HepG2 (cell line): ENCODE results near the gene KIAA1958. TPM values are rescaled to one million over a fixed set of nuclear protein-coding genes. Genes with fewer than 3 reads are reported as not detected.

Experiments used
- ATAC-seq: fragments of 200-7000 bp; cut with Tn5 transposase; 3 replicates; pipeline ENCODE4 v1.9.1; 2020; ENCODE audit warnings: mild to moderate bottlenecking, moderate library complexity
- BruUV-seq: library from RNA; stranded (reverse); fragments of 400-500 nt; replicated peaks from 2 replicates; lab custom pipeline; 2021; lab: Mats Ljungman, UMichigan
- CTCF ChIA-PET: fragments of 300-600 bp; formaldehyde crosslinking; extraction: SDS; loops from one replicate; lab custom pipeline; 2021; ENCODE audit warnings: low total read pairs, inconsistent platforms, low intra/inter-chr PET ratio; lab: Yijun Ruan, JAX
- POLR2A ChIA-PET: fragments of 350-600 bp; sonication (Branson Sonifier 250); formaldehyde crosslinking; loops from one replicate; lab custom pipeline; 2020; ENCODE audit warnings: antibody characterized with exemption, inconsistent platforms; lab: Yijun Ruan, JAX
- DNase-seq: peaks from one replicate; pipeline ENCODE4 v3.0.0-alpha.2; 2015; ENCODE audit warnings: low spot score
- FAIRE-seq: peaks from 3 replicates; lab custom pipeline; 2011; peaks lifted over from hg19 to GRCh38; lab: Jason Lieb, UNC
- H2AFZ ChIP-seq: one replicate; pipeline ENCODE4 v1.6.1; 2011; ENCODE audit warnings: low read length, inconsistent platforms
- H3K27ac ChIP-seq: fragments of 300-600 bp; 3 replicates; pipeline ENCODE4 v1.8.0; 2011; ENCODE audit warnings: mixed run types, mild to moderate bottlenecking, mixed read lengths, low read length, inconsistent platforms; ENCODE audit not compliant: insufficient read depth; ENCODE audit errors: extremely low read length
- H3K27me3 ChIP-seq, 2 experiments: fragments of 200-600 bp in 1 of 2; 2 replicates in 1 of 2; 3 replicates in 1 of 2; pipeline versions ENCODE4 v1.6.0 to v1.8.0; 2011; ENCODE audit warnings: low read length in 2 of 2, mild to moderate bottlenecking in 2 of 2, moderate library complexity in 2 of 2, inconsistent platforms in 1 of 2; ENCODE audit not compliant: insufficient read depth in 2 of 2, control insufficient read depth in 1 of 2
- H3K36me3 ChIP-seq, 2 experiments: fragments of 200-600 bp in 1 of 2; replicated peaks in 1 of 2; 2 replicates in 1 of 2; 3 replicates in 1 of 2; pipeline versions ENCODE4 v1.5.1 to v1.8.0; 2011; ENCODE audit warnings: low read length in 2 of 2, inconsistent platforms in 1 of 2; ENCODE audit not compliant: insufficient read depth in 2 of 2, control insufficient read depth in 1 of 2
- H3K4me1 ChIP-seq: 2 replicates; pipeline ENCODE4 v1.5.1; 2012; ENCODE audit warnings: low read length, inconsistent platforms; ENCODE audit not compliant: insufficient read depth
- H3K4me2 ChIP-seq: 2 replicates; pipeline ENCODE4 v1.6.0; 2011; ENCODE audit warnings: low read depth, low read length, inconsistent platforms
- H3K4me3 ChIP-seq, 3 experiments: fragments of 200-600 bp in 1 of 3; sonication (generic), shearing (Covaris generic) in 1 of 3; replicated peaks in 1 of 3; 2 replicates each; pipeline ENCODE4 v1.5.1; 2011 to 2016; ENCODE audit warnings: low read length in 3 of 3, inconsistent platforms in 2 of 3, low read depth in 2 of 3, mild to moderate bottlenecking in 2 of 3, control low read depth in 1 of 3, mixed read lengths in 1 of 3; ENCODE audit not compliant: insufficient read depth in 1 of 3
- H3K79me2 ChIP-seq: one replicate; pipeline ENCODE4 v1.6.1; 2011; ENCODE audit warnings: low read length, inconsistent platforms; ENCODE audit not compliant: insufficient read depth
- H3K9ac ChIP-seq: 2 replicates; pipeline ENCODE4 v1.6.0; 2011; ENCODE audit warnings: mild to moderate bottlenecking, low read depth, low read length, inconsistent platforms; ENCODE audit not compliant: insufficient read depth
- H3K9me3 ChIP-seq: 2 replicates; pipeline ENCODE4 v1.5.1; 2012; ENCODE audit warnings: mild to moderate bottlenecking, low read length
- H4K20me1 ChIP-seq: 2 replicates; pipeline ENCODE4 v1.6.0; 2011; ENCODE audit warnings: inconsistent platforms, mild to moderate bottlenecking, low read length, moderate library complexity; ENCODE audit not compliant: insufficient read depth
- ARID5B ChIP-seq: IDR thresholded peaks from 2 replicates; pipeline ENCODE4 v1.4.0; 2020; ENCODE audit warnings: mild to moderate bottlenecking, missing genetic modification reagents
- CC2D1A ChIP-seq: sonication (generic); formaldehyde crosslinking; IDR thresholded peaks from 2 replicates; pipeline ENCODE4 v1.8.1; 2023; ENCODE audit warnings: mild to moderate bottlenecking, missing genetic modification reagents
- CEBPG ChIP-seq: IDR thresholded peaks from 2 replicates; pipeline ENCODE4 v1.6.1; 2016
- FOSL2 ChIP-seq: sonication (generic); formaldehyde crosslinking; IDR thresholded peaks from 2 replicates; pipeline ENCODE4 v1.4.0; 2020; ENCODE audit warnings: missing genetic modification reagents
- HMGXB3 ChIP-seq: sonication (generic); formaldehyde crosslinking; IDR thresholded peaks from 2 replicates; pipeline ENCODE4 v1.4.0; 2020; ENCODE audit warnings: missing genetic modification reagents, borderline replicate concordance
- MEIS1 ChIP-seq: sonication (generic); formaldehyde crosslinking; IDR thresholded peaks from 2 replicates; pipeline ENCODE4 v1.9.0; 2021; ENCODE audit warnings: mild to moderate bottlenecking, missing genetic modification reagents, moderate library complexity, borderline replicate concordance
- MLLT10 ChIP-seq: sonication (generic); formaldehyde crosslinking; IDR thresholded peaks from 2 replicates; pipeline ENCODE4 v1.4.0; 2020; ENCODE audit warnings: missing genetic modification reagents
- RARG ChIP-seq: sonication (generic); formaldehyde crosslinking; IDR thresholded peaks from 2 replicates; pipeline ENCODE4 v1.4.0; 2020; ENCODE audit warnings: low read depth, mild to moderate bottlenecking, missing genetic modification reagents
- RFX1 ChIP-seq: fragments of 450-650 bp; IDR thresholded peaks from 2 replicates; pipeline ENCODE4 v1.6.1; 2017
- RFX3 ChIP-seq: IDR thresholded peaks from 2 replicates; pipeline ENCODE4 v1.6.1; 2016; ENCODE audit warnings: missing biosample characterization, missing genetic modification reagents
- SOX13 ChIP-seq, 3 experiments: fragments of 450-650 bp in 1 of 3; sonication (generic) in 1 of 3; formaldehyde crosslinking in 1 of 3; IDR thresholded peaks in 2 of 3; conservative IDR thresholded peaks in 1 of 3; 2 replicates each; pipeline versions ENCODE4 v1.5.0 to v1.6.1; 2016 to 2020; ENCODE audit warnings: antibody characterized with exemption in 1 of 3, mild to moderate bottlenecking in 1 of 3, missing compliant biosample characterization in 1 of 3, missing genetic modification reagents in 1 of 3, moderate library complexity in 1 of 3
- SOX6 ChIP-seq, 2 experiments: fragments of 450-650 bp in 1 of 2; sonication (generic) in 1 of 2; formaldehyde crosslinking in 1 of 2; IDR thresholded peaks; 2 replicates each; pipeline versions ENCODE4 v1.4.0 to v1.6.1; 2017 to 2020; ENCODE audit warnings: antibody characterized with exemption in 1 of 2, mild to moderate bottlenecking in 1 of 2, missing genetic modification reagents in 1 of 2
- TEAD3 ChIP-seq: optimal IDR thresholded peaks from 2 replicates; pipeline ENCODE3; 2016; ENCODE audit warnings: borderline replicate concordance
- ZNF205 ChIP-seq: IDR thresholded peaks from 2 replicates; pipeline ENCODE4 v1.6.1; 2018; ENCODE audit warnings: missing biosample characterization, missing genetic modification reagents
- ZNF251 ChIP-seq: sonication (generic); formaldehyde crosslinking; IDR thresholded peaks from 2 replicates; pipeline ENCODE4 v1.9.0; 2021; ENCODE audit warnings: mild to moderate bottlenecking, missing genetic modification reagents
- WGBS: methylation state at CpG from one replicate; pipeline ENCODE4 v1.1.6; 2017; ENCODE audit warnings: low lambda C conversion rate; 5-methylcytosine and 5-hydroxymethylcytosine counted together
- in situ Hi-C: cut with HindIII; loops from 2 replicates; pipeline ENCODE4 v1.10.0; 2017; ENCODE audit warnings: low pct_unique_long_range_greater_than_20kb; ENCODE audit not compliant: extremely low pct_ligation_motif_present
- intact Hi-C: fragments of 100-400 bp; cut with micrococcal nuclease; formaldehyde crosslinking; loops from one replicate; pipeline ENCODE4 v1.10.0; 2022; ENCODE audit not compliant: unreplicated experiment
- polyA plus RNA-seq, 8 experiments: library from polyadenylated mRNA; depleted of rRNA in 3 of 8; stranded (reverse) in 7 of 8; unstranded in 1 of 8; fragments of >200 nt; fragmentation: Illumina TruSeq in 4 of 8; extraction: Trizol in 4 of 8; gene quantifications; 2 replicates each; pipeline versions ENCODE4 v1.2.1 to v1.2.3, GENCODE V29; 2011 to 2016; ENCODE audit warnings: low read depth in 4 of 8, missing spikeins in 1 of 8, mixed read lengths in 1 of 8; ENCODE audit not compliant: insufficient read depth in 1 of 8
- total RNA-seq, 5 experiments: library from RNA; depleted of rRNA; stranded (reverse); fragments of >200 nt; fragmentation: Illumina TruSeq; extraction: Trizol; gene quantifications; 2 replicates each; pipeline ENCODE4 v1.2.3, GENCODE V29; 2016; ENCODE audit warnings: low read depth in 1 of 5

KIAA1958 gene
- total and polyA plus RNA-seq, 2 of the 13 experiments (the other 11 are each of a cell fraction or from before 2014, with no cell fraction given), result 8.5 to 10.3 TPM

DNA sequence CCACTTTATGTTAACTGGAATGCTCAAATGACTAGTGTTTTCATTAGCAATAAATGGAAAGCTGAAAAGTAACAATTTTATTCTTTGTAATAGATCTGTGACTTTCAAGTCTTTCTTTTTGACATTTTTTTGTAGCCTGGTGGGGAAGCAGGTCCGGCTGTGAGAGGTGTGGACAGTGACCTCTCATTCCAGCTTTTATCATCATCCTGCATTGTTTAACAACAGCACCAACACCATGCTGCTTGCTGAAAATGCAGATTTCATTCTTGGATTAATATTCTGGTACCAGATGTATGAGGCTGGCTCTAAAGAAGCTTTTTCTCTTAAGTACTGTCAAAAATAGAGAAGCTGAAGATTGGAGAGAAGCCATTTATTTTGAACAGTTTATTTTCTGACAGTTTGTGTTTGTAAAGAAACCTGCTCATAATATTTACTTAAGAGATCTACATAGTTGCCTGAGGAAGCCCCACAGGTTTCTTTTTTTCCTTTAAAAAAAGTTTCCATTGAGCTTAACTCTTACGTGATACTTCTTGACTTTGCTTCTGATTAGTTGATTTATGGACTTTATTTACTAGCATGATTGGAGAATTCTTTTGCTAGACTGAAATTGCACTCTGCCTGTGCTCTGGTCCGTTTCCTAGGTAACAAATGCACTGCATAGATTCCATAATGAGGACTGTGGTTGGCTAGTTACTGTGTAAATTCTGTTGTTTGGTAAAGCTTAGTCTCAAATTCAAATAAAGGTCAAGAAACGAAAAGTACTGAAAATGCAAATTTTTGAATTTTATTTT is 3.4 kb downstream of the KIAA1958 start:
- H3K27me3 ChIP-seq, result no peaks in the 10 kb centered on the region; a peak in 1 of 5 replicates
- H2AFZ ChIP-seq, result no peak overlapping the region
- DNase-seq, result peak; percentile 45
- peaks cover 1 to 27% of the 10 kb centered on the region in 2 experiments for H3K36me3 ChIP-seq
- H4K20me1 ChIP-seq, result peaks cover 38% of the 10 kb centered on the region
- 15% methylated on average over 4 of the region's 4 CpGs for WGBS
- H3K9me3 ChIP-seq, result peaks cover 22% of the 10 kb centered on the region
- no peak for FAIRE-seq
- no TSS peak for BruUV-seq
- peak overlapping the region; percentile 55 for H3K9ac ChIP-seq
- H3K4me1 ChIP-seq, result peaks cover 56% of the 10 kb centered on the region
- ChIA-PET POLR2A (no interaction called here), CTCF (no interaction called here)
- intact Hi-C loops (loop anchor here (2.0 to 10.0 kb wide), 2 partner anchors 81 to 215 kb away; no protein-coding TSS in a partner anchor), in situ Hi-C loops (loop anchor here (25.0 kb wide), 1 partner anchor 222 kb away; the partner anchor contains the start of gene INIP)
- no peak for ATAC-seq
- peak overlapping the region in 2 of 3 experiments; percentile 87 to 88; a peak in 3 of 6 replicates for H3K4me3 ChIP-seq
- peaks cover 89% of the 10 kb centered on the region for H3K79me2 ChIP-seq
- peak overlapping the region; percentile 77 for H3K27ac ChIP-seq
- H3K4me2 ChIP-seq, result peak overlapping the region; percentile 86
- no peak for TF ChIP-seq RARG (CRISPR knock-in tag)
- TF ChIP-seq MLLT10 (CRISPR knock-in tag), result no peak
- no peak for TF ChIP-seq ZNF205 (CRISPR knock-in tag)
- no peak for TF ChIP-seq ZNF251
- TF ChIP-seq HMGXB3, result 0 out of 2 replicates have a peak, but pooled peaks have one; percentile 41
- TF ChIP-seq FOSL2, result 0 out of 2 replicates have a peak, but pooled peaks have one; percentile 8
- TF ChIP-seq CEBPG (CRISPR knock-in tag), result no peak
- TF ChIP-seq RFX1, result peak; percentile 38; the same call in 1 of the 2 replicates
- no peak for TF ChIP-seq SOX13 (IDR thresholded peaks at IDR 0.05)
- peak in 1 of 2 experiments; percentile 58; a peak in 2 of 4 replicates for TF ChIP-seq SOX13 (CRISPR knock-in tag; conservative IDR thresholded peaks at IDR 0.05 in 1 of 2, IDR thresholded peaks at IDR 0.05 in 1 of 2)
- no peak for TF ChIP-seq CC2D1A (CRISPR knock-in tag)
- 0 out of 2 replicates have a peak, but pooled peaks have one; percentile 18 for TF ChIP-seq ARID5B (CRISPR knock-in tag)
- no peak for TF ChIP-seq SOX6 (IDR thresholded peaks at IDR 0.05)
- peak; percentile 39; the same call in 1 of the 2 replicates for TF ChIP-seq SOX6 (CRISPR knock-in tag; IDR thresholded peaks at IDR 0.05)
- no peak for TF ChIP-seq MEIS1 (CRISPR knock-in tag)
- TF ChIP-seq RFX3, result peak; percentile 47; the same call in 1 of the 2 replicates
- TF ChIP-seq TEAD3 (CRISPR knock-in tag), result peak; percentile 64
